ENCODE measurements around the gene MEIOSIN. TPM values are rescaled to one million over a fixed set of nuclear protein-coding genes. Genes with fewer than 3 reads are reported as not detected.

The MEIOSIN gene
- total RNA-seq, 1 experiment from 2014 or later = not detected

GRCh38 chr19:45782820-45783785 is 49.9 kb downstream of the MEIOSIN start:
- Histone ChIP-seq H2AFZ (no peak overlapping the region), H3K27me3 (ENCODE audit: insufficient read depth, low read depth) (no peaks in the 10 kb centered on the region), H3K4me2 (peak overlapping the region; percentile 81), H3K4me3 (peak overlapping the region; percentile 51; the same call in 1 of the 2 replicates), H4K20me1 (ENCODE audit: insufficient read depth) (peaks cover 2% of the 10 kb centered on the region; the same call in 1 of the 2 replicates), H3F3A (ENCODE audit: insufficient read depth, low read depth) (peaks cover 41% of the 10 kb centered on the region), H3K36me3 (ENCODE audit: low read depth) (peaks cover 15% of the 10 kb centered on the region; the same call in 1 of the 2 replicates), H3K9me3 (ENCODE audit: insufficient read depth, low read depth) (no peaks in the 10 kb centered on the region), H3K9me2 (ENCODE audit: insufficient read depth) (no peaks in the 10 kb centered on the region), H3K27ac (peak overlapping the region; percentile 81), H3K4me1 (replicated peaks; ENCODE audit: insufficient read depth) (peaks cover 55% of the 10 kb centered on the region), H3K79me2 (ENCODE audit: low read depth) (peaks cover 20% of the 10 kb centered on the region)
- ChIA-PET CTCF (interaction anchor here (0.6 to 2.1 kb wide), 15 partner anchors 11 to 294 kb away, joined by 3 to 16 read pairs (median 7); partner anchors contain the start of genes MYPOP, QPCTL, SIX5 and SYMPK), POLR2A (ENCODE audit: unreplicated experiment) (interaction anchor here (0.5 to 2.6 kb wide), 8 partner anchors 10 to 1848 kb away, joined by 3 to 58 read pairs (median 8); partner anchors contain the start of genes DMWD, SIX5 and ZNF45)
- TF ChIP-seq EZH2 (IDR thresholded peaks at IDR 0.05; ENCODE audit: low read depth) (no peak), CTCF (conservative IDR thresholded peaks at IDR 0.05) (no peak; the same call in 1 of the 2 replicates)
- BruUV-seq (replicated peaks) = no TSS peak
- DNase-seq = peak; percentile 73 to 77
- intact Hi-C loops (cut with micrococcal nuclease; ENCODE audit: unreplicated experiment) = no loop called here

- H3K4me3 ChIP-seq = no peak overlapping the region
- no peaks in the 10 kb centered on the region for H4K20me1 ChIP-seq (ENCODE audit: insufficient read depth)
- H3K27ac ChIP-seq = peak overlapping the region; percentile 81
- CTCF ChIA-PET = interaction anchor here (0.6 kb wide), 1 partner anchor 15 kb away, joined by 3 read pairs; no protein-coding TSS in a partner anchor
- no peak overlapping the region for H2AFZ ChIP-seq
- no peaks in the 10 kb centered on the region for H3K9me3 ChIP-seq (ENCODE audit: insufficient read depth, low read depth)
- no peak for TF ChIP-seq CTCF (conservative IDR thresholded peaks at IDR 0.05)
- TF ChIP-seq EZH2 (IDR thresholded peaks at IDR 0.05; ENCODE audit: low read depth) = no peak
- H3K4me2 ChIP-seq = peak overlapping the region; percentile 81
- no peaks in the 10 kb centered on the region for H3K9me2 ChIP-seq (ENCODE audit: insufficient read depth)
- peaks cover 41% of the 10 kb centered on the region for H3F3A ChIP-seq (ENCODE audit: insufficient read depth, low read depth)
- no peak for DNase-seq
- BruUV-seq (replicated peaks) = no TSS peak
- H3K4me1 ChIP-seq (replicated peaks; ENCODE audit: insufficient read depth) = peaks cover 55% of the 10 kb centered on the region
- H3K27me3 ChIP-seq (ENCODE audit: insufficient read depth, low read depth) = no peaks in the 10 kb centered on the region
- intact Hi-C loops (cut with micrococcal nuclease; ENCODE audit: unreplicated experiment) = no loop called here
- POLR2A ChIA-PET (ENCODE audit: unreplicated experiment) = no interaction called here
- H3K79me2 ChIP-seq (ENCODE audit: low read depth) = peaks cover 23% of the 10 kb centered on the region
- H3K36me3 ChIP-seq (ENCODE audit: low read depth) = peaks cover 14% of the 10 kb centered on the region
Observed at GRCh38 chr19:45784096-45784495, 50.9 kb downstream of the MEIOSIN start.

GRCh38 chr19:45785097-45785496 is 51.9 kb downstream of the MEIOSIN start:
- DNase-seq = no peak
- Histone ChIP-seq H3K4me3 (no peak overlapping the region), H3F3A (ENCODE audit: insufficient read depth, low read depth) (peaks cover 37% of the 10 kb centered on the region), H3K4me1 (replicated peaks; ENCODE audit: insufficient read depth) (peaks cover 49% of the 10 kb centered on the region), H3K9me3 (ENCODE audit: insufficient read depth, low read depth) (no peaks in the 10 kb centered on the region), H3K4me2 (no peak overlapping the region), H2AFZ (no peak overlapping the region), H3K79me2 (ENCODE audit: low read depth) (peaks cover 22% of the 10 kb centered on the region), H3K27ac (no peak overlapping the region), H4K20me1 (ENCODE audit: insufficient read depth) (no peaks in the 10 kb centered on the region), H3K9me2 (ENCODE audit: insufficient read depth) (no peaks in the 10 kb centered on the region), H3K36me3 (ENCODE audit: low read depth) (peaks cover 18% of the 10 kb centered on the region), H3K27me3 (ENCODE audit: insufficient read depth, low read depth) (no peaks in the 10 kb centered on the region)
- TF ChIP-seq CTCF (conservative IDR thresholded peaks at IDR 0.05) (no peak), EZH2 (IDR thresholded peaks at IDR 0.05; ENCODE audit: low read depth) (no peak)
- no TSS peak for BruUV-seq (replicated peaks)
- intact Hi-C loops (cut with micrococcal nuclease; ENCODE audit: unreplicated experiment) = no loop called here
- POLR2A ChIA-PET (ENCODE audit: unreplicated experiment) = no interaction called here
- CTCF ChIA-PET = no interaction called here

Measured in PC-9 (cell line).